T47D (cell line): ENCODE measurements around the gene NUTM2A.
"Not testable (repeated sequence)": the region's sequence is repeated elsewhere in the genome, so short reads cannot be mapped to it uniquely, and the experiment has no call there.

Experiments used
- DNase-seq, 2 experiments: peaks; one replicate each; pipeline versions ENCODE4 v3.0.0 to v3.0.0-alpha.2; 2011 to 2012; ENCODE audit warnings: low read depth in 1 of 2, low spot score in 1 of 2
- in situ Hi-C: cut with HindIII; loops from 2 replicates; pipeline ENCODE4 v1.10.0; 2016; ENCODE audit warnings: low sequenced_read_pairs, low pct_unique_long_range_greater_than_20kb

NUTM2A gene, protein sequence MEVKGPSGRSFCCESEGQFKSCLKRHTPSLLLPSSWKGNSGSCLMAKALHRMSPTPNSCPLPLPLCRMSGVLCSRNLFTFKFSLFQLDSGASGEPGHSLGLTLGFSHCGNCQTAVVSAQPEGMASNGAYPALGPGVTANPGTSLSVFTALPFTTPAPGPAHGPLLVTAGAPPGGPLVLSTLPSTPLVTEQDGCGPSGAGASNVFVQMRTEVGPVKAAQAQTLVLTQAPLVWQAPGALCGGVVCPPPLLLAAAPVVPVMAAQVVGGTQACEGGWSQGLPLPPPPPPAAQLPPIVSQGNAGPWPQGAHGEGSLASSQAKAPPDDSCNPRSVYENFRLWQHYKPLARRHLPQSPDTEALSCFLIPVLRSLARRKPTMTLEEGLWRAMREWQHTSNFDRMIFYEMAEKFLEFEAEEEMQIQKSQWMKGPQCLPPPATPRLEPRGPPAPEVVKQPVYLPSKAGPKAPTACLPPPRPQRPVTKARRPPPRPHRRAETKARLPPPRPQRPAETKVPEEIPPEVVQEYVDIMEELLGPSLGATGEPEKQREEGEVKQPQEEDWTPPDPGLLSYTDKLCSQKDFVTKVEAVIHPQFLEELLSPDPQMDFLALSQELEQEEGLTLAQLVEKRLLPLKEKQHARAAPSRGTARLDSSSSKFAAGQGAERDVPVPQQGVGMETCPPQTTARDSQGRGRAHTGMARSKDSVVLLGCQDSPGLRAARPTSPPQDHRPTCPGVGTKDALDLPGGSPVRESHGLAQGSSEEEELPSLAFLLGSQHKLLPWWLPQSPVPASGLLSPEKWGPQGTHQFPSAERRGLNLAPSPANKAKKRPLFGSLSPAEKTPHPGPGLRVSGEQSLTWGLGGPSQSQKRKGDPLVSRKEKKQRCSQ

DNA sequence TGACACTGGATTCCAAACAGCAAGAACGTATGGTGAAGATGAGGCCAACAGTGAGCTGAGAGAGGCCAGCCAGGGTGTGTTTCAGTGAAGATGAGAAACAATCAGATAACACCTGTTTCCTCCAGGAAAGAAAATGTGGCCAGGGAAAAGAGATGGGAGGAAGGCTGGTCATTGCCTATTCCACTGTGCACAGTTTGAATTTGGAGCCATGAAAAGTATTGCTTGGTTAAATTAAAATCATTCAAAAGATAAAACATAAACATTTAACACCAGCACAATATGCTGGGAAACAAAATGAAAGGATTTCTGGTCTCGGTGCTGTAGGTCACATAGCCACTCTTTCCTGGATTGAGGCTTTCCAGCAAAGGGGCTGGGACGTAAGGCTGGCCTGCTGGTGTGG lies at the start of gene NUTM2A:
TSS of gene NUTM2A (plus strand) at position 301 of the 400 bp plus-strand sequence. CDS start 383 bp downstream, outside the sequence.
- DNase-seq, in situ Hi-C loops: not testable (repeated sequence)

DNA sequence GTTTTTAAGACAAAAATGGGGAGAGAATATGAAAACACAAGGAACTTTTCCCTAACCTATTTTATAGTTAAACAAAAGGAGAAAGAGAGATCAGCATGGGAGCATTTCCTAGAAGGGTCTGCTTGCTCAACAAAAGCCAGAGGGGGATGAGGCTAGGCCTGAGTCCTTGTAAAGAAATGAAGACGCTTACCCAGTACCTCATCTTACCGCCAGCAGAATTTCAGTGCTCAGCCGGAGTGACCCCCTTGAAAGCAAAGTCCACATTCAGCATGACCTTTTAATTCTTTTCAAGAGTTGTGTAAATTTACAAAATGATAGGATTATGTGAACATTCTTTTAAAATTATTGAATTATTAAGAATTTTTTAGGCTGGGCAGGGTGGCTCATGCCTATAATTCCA lies 47.7 kb upstream of the NUTM2A start:
- DNase-seq, in situ Hi-C loops: not testable (repeated sequence)

DNA sequence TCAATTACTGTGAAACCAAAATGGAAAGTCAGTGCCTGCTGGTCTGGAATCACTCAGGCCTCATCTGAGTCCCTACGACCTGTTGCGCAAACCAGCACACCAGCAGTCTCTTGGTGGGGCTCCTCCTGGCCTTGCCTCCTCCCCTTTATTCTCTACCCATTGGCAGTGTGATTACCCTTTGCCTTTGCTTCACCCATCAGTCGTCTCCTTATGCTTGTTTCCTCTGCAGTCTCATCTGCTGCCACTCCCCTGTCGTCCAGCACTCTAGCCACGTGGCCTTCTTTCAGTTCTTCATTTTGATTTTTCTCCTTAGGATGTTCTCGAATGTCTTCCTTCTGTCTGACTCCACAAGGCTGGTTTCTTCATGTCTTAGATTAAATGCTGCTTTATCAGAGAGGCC lies 40.8 kb upstream of the NUTM2A start:
- DNase-seq, in situ Hi-C loops: not testable (repeated sequence)

DNA sequence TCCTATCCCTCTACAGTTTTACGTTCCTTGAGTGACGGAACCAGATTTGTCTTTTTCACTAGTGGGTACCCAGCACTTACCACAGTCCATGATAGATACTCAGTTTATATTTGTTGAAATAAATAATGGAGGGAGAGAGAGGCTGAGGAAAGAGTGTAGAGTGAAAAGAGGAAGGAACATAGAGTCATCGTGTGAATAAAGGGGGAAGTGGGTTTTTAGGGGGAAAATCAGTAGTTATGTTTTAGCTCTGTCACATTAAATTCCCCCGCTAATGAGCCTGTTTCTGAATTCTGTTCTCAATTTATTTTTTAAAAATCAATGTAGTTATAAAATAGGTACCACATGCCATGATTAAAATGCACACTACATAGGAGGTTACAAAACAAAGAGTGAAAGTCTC lies 39.2 kb upstream of the NUTM2A start:
- in situ Hi-C loops, DNase-seq: not testable (repeated sequence)

DNA sequence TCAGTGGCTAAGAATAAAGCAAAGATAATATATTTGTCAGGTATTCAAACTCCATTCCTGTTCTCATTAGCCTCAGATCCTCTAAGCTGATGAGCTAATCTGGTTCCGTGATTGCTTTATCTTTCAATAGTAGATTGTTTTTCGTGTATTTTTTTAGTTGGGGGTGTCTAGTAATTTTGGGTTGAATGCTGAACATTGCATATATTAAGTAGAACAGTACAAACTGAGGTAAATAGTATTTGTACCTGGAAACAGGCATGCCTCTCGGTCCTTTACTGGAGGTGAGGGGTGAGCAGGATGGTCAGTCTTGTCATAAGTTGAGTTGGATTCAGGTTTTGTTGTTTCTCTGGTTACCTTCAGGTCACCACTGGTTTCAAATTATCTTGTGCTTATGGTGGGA lies 37.7 kb upstream of the NUTM2A start:
- in situ Hi-C loops, DNase-seq: not testable (repeated sequence)

DNA sequence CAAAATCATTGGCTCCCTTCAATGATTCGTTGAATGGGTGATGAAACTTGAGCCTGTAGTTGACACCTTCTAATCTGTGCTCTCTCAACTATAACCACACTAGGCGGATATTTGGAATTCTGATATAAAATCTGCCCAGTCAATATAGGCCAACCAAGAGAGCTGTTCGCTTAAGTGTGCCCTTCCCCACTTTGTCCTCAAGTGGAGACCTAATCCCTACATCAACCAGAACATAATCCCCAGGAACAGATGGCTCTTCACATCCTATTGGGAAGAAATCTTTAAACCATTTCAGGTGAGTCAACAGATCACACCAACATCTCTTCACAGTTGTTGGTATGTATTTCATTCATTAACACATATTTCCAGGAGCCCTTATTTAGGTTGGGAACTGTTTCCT lies 33.4 kb upstream of the NUTM2A start:
- DNase-seq, in situ Hi-C loops: not testable (repeated sequence)

DNA sequence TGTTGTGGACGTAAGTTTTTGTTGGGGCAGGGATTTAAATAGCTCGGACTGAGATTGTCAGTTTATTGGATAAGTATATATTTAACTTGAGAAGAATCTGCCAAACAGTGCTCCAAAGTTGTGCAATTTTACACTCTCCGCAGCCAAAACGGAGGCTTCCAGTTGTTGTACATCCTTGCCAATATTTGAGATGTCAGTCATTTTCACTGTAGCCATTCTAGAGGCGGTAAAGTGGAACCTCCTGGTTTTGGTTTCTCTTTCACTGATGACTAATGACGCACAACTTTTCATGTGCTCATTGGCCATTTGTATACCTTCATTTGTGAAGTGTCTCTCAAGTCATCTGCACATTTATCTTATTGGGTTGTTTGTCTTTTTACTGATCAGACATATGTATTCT lies 24.3 kb upstream of the NUTM2A start:
- in situ Hi-C loops, result not testable (repeated sequence)
- peak; percentile 13 to 92 for DNase-seq

DNA sequence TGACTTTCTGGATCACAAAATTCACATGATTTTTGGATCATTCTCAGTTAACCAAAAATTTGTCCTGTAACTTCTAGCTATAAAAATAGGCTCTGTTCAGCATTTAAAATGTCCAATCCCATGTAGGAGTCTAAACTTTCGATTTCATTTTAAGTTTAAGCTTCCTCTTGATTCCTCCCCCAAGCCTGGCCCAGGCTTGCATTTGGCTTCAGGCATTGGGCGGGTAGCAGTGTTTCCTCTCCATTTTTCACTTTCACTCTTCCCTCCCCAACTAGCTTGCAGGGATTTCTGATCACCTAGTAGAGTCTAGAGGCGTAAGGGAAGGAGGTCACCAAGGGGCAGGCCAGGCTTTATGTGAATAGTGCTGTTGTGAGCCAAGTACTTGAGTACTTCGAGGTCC lies 20.4 kb upstream of the NUTM2A start:
- in situ Hi-C loops, result not testable (repeated sequence)
- DNase-seq, result peak in 1 of 2 experiments; percentile 67

DNA sequence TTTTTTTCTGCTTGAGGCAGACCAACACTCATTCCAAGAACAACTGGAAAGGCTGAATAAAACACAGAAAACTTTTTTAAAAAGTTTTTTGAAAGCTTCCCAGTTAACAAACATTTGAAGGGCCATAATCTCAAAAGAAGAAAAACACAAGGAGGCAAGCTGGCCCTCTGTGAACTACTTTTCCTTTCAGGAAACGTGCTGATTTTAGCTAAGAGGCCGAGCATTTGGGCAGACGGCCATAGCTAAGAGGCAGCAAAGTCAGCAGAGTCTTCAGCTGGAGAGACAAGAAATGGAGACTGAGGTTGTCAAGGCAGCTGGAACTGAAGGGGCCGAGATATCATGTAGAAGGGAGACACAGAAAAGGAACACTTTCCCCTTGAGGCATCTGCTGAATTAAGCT lies 18.3 kb upstream of the NUTM2A start:
- in situ Hi-C loops, DNase-seq: not testable (repeated sequence)

DNA sequence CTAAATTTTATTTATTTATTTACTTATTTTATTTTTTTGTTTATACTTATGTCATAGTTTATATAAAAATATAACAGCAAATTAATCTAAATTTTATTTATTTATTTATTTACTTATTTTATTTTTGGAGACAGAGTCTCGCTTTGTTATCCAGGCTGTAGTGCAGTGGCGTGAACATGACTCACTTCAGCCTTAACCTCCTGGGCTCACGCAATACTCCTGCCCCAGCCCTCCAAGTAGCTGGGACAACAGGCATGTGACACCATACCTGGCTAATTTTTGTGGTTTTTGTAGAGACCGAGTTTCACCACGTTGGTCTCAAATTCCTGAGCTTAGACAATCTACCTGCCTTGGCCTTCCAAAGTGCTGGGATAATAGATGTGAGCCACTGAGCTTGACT lies 14.9 kb upstream of the NUTM2A start:
- DNase-seq, in situ Hi-C loops: not testable (repeated sequence)

DNA sequence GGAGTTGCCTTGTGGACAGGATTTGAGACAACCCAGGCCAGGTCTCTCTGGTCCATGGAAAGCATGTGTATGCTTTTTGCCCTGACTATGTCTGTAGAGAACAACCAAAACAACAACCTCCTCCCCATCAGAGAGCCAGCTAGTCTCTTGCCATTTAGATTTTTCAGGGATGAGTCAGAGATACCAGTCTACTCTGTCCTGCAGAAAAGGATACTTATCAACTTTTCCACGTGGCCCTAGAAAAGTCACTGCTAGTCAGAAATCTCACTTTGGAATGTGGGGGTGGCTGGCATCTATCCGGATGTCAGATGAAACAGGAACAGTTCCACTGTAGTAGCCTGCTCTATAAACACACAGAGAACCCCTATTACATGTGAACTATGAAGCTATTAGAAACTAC lies 13.4 kb upstream of the NUTM2A start:
- in situ Hi-C loops, DNase-seq: not testable (repeated sequence)

DNA sequence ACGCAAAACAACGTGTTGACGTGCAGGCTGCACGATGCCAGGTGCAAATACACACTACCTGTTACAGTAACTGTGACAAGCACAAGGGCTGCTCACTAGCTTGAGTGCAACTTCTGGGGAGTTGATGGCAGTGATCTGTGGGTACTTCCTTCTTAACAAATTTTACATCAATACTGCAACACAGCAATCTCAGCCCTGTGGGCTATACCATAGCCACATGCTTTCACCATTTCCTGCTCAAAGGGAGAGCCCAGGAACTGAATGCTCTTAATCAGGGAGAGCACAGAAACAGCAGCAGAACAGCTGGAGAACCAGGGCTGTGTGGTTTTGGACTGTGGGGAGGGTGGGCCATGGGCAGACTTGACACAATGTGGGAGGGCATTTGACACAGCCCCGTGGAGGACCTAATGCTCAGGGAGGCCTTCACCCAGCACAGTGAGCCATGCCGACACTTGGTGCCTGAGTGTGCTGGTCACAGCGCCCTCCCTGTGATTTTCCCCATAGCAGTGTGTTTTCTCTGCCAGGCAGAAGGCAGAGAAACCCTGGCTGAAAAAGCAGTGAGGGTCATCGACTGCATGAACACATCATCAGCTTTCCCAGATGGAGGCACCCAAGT lies 12.0 kb upstream of the NUTM2A start:
- in situ Hi-C loops, result not testable (repeated sequence)

DNA sequence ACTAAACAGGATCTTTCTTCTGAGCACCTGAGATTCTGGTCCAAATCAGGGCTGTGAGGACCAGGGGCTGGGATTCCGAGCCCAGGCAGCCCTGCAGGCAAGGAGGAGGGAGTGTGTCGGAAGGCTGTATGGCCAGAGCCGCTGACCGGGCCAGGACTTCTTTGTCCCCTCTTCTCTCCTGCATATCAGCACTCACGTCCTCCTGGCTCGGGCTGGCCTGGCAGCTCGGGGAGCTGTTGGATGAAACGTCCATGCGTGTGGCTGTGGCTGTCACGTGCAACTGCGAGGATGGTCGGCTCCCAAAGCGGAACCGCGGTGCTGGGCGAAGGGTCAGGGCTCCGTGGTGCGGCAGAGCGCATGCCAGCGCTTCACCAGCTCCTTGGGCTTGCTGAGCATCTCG lies 11.4 kb upstream of the NUTM2A start:
- in situ Hi-C loops, result not testable (repeated sequence)

More for the DNA sequence above, 12.0 kb upstream of the NUTM2A start:
- DNase-seq, result not testable (repeated sequence)

DNA sequence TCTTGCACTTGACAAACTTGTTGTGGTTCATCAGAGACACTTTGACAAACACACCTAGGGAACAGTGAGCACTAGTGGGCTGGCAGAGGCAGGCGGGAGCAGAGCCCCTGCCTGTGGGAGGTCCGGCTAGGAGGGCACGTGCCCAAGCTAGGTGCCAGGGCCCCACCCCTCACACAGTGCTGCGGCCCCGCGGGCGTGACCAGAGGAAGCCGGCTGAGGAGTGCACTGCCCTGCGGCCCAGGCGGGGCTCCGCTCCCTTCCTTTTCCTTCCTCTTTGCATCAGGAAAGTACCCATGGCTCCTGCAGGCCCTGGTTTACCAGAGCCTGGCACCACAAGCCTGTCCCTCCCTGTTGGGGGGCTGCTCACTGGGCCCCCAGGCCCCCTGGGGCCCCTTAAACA lies 9.1 kb upstream of the NUTM2A start:
- in situ Hi-C loops, result not testable (repeated sequence)

More for the DNA sequence above, 11.4 kb upstream of the NUTM2A start:
- not testable (repeated sequence) for DNase-seq

DNA sequence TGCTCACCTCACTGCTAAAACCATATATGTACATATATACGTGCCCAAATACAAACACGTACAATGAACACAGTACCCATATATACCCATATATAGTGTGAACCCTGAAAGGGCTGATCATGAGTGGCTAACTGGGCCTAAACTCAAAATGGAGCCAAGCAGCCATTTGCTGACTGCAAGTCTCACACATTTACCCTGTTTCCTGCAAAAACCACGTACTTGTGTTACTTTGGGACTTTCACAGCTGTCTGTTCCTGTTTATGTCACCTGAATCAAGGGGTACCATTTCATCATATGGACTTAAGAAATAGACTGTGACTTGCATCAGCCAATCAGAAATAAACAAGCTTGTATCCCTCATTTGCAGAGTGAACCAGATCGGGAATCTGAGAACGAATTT lies 5.9 kb upstream of the NUTM2A start:
- DNase-seq, in situ Hi-C loops: not testable (repeated sequence)

More for the DNA sequence above, 9.1 kb upstream of the NUTM2A start:
- not testable (repeated sequence) for DNase-seq

DNA sequence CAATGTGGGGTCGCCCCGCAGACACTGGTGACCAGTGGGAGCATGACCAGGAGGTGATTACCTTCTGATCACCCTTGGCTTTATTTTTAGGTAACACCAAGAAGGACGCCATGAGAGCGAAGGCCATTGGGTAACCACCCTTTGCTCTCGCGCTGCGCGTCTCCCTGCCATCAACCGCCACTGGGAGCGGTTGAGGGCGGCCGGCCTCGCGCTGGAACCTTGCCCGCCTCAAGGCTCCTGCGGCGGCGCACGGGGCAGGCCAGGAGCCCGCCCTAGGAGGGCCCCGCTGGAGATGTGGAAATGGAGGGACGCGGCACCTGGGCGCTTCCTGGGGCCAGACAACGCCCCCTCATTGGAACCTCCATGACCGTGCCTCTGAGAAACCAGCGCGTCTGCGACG lies 2.5 kb upstream of the NUTM2A start:
- DNase-seq, in situ Hi-C loops: not testable (repeated sequence)

DNA sequence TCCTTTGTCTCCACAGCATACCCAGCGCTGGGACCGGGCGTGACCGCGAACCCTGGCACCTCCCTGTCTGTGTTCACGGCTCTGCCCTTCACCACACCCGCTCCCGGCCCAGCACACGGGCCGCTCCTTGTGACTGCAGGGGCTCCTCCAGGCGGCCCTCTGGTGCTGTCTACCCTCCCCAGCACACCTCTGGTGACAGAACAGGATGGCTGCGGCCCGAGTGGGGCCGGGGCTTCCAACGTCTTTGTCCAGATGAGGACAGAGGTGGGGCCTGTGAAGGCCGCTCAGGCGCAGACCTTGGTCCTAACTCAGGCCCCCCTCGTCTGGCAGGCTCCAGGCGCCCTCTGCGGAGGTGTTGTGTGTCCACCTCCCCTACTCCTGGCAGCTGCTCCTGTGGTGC lies 3.0 kb downstream of the NUTM2A start:
- DNase-seq, in situ Hi-C loops: not testable (repeated sequence)

DNA sequence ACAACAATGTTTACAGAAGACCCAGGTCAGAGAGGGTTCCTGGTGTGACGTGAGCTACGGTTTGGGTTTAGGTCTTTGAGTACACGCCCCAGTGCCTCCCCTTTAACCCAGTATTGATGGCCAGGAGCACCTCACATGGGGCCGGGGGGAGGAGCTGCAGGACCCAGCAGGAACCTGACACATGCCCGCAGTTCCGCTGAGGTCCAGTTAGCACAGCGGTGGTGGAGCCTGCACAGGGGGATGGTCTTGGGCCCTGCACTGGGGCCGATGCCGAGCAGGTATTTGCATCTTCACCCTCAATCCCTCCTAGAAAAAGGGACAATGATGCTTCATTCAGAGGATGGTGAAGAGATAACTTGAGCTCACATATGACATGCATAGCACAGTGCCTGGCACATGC lies 4.0 kb downstream of the NUTM2A start:
- in situ Hi-C loops, DNase-seq: not testable (repeated sequence)
